ENCODE measurements around the gene ADIPOR2.
"Not testable (repeated sequence)": the region's sequence is repeated elsewhere in the genome, so short reads cannot be mapped to it uniquely, and the experiment has no call there.

Gene ADIPOR2

DNA sequence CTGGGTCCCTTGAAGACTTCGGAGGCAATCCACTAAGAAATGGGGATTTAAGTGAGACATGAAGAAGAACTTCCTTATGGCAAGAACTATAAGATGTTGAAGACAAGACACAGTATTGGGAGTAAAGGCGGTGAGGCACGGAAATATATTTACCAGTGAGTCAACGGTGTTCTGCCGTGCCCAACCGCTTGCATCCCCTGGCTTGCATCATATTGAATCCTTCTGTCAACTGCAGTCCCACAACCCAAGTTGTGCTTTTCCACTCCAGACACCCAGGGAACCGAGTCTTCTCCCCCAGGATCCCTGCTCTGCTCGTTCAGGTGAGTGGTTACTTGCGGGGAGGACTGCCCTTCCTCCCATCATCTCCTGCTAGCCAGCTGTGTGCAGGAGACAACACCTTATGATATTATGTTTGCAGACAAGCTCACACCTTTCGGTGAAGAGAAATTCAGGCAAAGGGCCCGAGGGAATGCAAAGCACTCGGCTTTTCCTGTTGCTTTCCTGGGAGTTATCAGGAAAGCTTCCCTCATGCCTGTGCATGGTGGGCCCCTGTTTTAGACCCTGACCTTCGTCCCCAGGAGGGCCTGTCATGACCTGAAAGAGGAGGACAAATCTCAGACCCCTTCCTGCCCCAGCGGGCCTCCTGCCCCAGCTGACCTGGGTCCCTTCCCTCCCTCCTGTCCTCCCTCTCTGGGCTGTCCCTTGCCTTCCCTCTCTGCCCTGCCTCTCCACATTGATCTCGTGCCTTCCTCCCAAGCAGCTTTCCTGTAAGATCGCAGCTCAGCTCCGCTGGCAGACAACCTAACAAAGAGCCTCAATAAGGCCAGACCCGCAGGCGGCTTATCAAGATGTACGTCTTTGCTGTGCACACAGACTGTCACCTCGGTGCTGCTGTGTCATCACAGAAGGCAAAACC lies 125.2 kb downstream of the ADIPOR2 start:
- DNase-seq: no peak

DNA sequence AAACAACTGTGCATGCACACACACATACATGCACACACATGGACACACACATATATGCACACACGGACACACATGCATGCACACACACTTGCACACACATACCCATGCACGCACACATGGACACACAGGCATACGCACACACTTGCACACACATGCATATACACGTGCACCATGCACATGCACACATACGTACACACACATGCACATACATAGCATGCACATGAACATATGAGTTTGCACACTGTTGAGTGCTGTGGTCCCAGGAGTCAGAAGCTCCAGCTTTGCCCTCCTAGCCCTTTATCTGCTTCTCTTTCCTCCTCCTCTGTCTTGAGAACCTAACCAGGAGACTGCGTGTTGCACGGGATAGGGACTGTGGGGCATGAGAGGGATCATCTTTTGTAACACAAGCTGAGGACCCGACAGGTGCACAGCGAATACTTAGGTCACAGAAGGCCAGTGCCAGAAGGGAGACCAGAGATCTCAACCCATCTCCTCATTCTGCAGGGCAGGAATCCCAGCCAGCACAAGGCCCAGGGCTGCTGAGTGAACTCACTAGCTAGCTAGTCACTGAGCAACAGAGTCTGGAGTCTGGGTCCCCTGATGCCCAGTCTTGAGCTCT lies 126.0 kb downstream of the ADIPOR2 start:
- no peak for DNase-seq

GRCh38 chr12:1817928-1818327 lies 127.1 kb downstream of the ADIPOR2 start:
- DNase-seq: not testable (repeated sequence)

- no peak for DNase-seq
Observed at GRCh38 chr12:1819050-1819449, 128.2 kb downstream of the ADIPOR2 start.

DNA sequence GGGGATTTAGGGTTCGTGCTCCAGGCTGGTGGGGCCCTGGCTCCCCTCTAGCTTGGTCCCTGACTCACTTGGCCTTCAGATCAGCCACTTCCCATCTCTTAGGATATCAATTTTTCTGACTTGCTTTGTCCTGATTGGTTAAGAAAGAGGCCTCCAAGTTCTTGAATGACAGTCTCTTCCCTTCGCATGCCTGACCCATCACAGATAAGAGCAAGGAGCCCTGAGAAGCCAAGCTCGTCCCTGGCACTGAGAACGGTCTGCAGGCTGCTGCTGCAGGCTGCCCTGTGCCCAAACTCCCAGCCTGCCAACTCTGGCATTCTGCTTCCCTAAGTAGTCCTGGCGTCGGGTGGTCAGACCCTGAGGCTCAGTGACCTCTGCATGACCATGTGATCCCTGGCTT lies 128.7 kb downstream of the ADIPOR2 start:
- DNase-seq: no peak

- no peak for DNase-seq
Observed at GRCh38 chr12:1820191-1820895, 129.5 kb downstream of the ADIPOR2 start, which contains the start of gene LRTM2. Gene LRTM2 (plus strand): TSS chr12:1820565. CDS start chr12:1828149, 7,584 bp downstream.

GRCh38 chr12:1820896-1821291 lies 130.0 kb downstream of the ADIPOR2 start:
- DNase-seq: no peak

DNA sequence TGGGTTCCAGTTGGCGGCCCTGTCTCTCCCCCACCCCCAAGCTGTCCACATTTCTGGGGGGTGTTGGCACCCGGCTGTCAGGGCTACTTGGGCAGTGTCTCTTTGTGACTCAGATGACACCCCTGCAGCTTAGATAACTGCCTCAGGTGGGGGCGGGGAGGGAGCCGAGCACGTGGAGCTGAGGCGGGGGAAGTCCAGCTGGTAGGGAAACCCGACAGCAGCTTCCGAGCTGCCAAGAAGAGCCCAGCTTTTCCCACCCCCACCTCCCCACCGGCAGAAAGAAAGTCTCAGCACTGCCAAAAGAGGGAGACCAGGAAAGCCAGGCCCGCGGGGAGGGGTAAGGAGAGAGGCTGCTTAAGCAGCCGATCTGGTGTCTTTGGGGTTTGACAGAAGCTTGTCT lies 130.9 kb downstream of the ADIPOR2 start:
- no peak for DNase-seq

DNA sequence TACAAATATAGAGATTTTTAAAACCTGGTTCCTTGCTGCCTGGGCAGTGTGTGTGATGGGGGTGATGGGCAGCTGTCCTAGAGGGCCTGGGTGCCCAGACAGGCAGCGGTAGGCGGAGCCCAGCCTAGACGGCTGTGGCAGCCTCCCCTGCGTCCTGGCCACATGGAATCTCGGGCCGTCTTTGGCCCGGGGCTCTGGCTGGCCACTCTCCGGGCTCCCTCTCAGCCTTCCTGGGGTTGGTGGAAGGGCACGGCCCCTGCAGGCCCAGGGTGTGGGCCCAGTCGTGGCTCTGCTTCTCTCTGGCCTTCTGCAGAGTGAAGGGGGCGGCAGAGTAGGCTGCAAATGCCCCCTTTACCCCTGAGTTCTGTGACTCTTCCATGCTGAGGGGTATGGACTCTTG lies 131.8 kb downstream of the ADIPOR2 start:
- DNase-seq: no peak

- DNase-seq: no peak
Observed at GRCh38 chr12:1823237-1823636, 132.4 kb downstream of the ADIPOR2 start.

GRCh38 chr12:1825382-1826102 lies 134.7 kb downstream of the ADIPOR2 start:
- no peak for DNase-seq

DNA sequence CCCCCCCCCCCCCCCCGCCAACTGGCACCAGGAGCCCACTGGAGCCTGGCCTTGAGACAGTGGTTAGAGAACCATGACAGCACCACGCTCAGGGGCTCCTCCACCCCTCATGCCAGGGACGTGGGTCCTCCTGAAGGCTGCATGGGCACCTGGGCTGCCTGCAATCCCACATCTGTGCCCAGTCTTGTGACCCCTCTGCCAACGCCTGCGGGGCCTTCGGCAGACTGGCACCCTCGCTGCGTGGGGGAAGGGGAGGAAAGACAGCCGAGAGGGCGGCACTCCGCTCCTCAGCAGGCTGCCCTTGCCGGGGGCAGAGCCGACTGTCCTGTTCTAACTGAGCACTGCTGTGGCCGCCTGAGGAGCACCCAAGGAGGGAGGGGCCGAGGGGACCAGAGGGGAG lies 135.5 kb downstream of the ADIPOR2 start:
- DNase-seq: no peak

DNA sequence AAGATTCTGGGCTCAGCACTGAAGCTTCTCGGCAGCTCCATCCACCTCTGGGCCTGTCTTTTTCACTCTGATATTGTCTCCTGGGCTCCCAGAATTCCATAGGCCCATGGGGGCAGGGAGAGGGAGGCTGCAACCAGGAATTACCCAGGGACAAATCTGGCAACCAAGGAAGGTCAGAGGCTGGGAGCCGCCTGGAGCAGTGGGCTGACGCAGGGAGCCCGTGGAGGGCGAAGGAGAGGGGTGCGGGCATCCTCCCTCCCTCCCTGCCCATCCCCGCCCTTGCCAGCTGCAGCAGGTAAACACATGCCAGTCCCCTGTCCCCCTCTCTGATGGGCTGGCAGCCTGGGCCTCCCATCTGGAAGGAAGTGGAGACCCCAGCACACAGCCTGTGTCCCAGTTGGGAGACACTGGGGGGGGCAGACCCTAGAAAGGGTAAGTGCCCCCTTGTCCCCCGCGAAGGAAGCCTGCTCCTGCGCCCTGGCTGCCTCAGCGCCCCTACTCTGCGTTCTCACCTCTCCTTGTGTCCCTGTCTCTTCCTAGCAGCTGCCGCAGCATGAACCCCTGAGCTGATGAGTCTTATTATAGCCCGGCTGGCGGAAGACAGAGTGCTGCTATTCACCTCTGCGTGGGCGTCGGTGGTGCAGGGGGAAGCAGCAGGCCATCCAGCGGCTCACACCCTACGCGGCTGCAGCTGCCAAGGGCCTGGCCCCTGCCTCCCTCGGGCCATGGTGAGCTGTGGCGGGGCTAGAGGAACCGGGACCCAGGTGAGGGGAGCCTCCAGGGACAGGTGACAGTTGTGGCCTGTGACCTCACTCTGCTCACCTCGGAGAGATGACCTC lies 136.2 kb downstream of the ADIPOR2 start:
- no peak for DNase-seq

GRCh38 chr12:1827826-1828805 lies 137.2 kb downstream of the ADIPOR2 start:
- no peak for DNase-seq

DNA sequence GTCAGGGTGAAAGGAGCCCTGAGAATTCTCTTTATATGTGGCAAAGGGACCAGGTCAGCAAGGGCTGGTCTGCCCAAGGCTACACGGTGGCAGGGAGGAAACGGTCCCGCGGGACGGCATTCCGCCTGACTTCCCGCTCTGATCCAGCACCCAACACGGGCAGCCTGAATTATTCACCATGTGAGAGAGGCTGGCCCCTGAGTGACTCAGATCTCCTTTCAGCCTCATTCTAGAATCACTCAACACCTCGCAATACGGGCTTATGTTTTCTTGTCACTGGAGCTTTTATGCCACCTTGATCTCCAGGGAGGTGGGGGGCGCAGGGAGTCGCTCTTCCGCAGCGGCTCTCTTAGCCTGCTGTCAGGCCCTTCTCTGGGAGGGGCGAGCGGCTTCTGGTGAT lies 138.0 kb downstream of the ADIPOR2 start:
- no peak for DNase-seq

GRCh38 chr12:1829306-1829900 lies 138.5 kb downstream of the ADIPOR2 start:
- no peak for DNase-seq

- no peak for DNase-seq
Observed at GRCh38 chr12:1830401-1830845, 139.6 kb downstream of the ADIPOR2 start.

- no peak for DNase-seq
Observed at GRCh38 chr12:1830981-1831963, 140.4 kb downstream of the ADIPOR2 start.

All from CD4-positive, alpha-beta T cell treated with Interleukin-4 for 4 hours (primary cell).